Ammon's horn (tissue), 1 donor: Measurements from ENCODE around the gene GPN2.

Experiments used
- DNase-seq: peaks from one replicate; pipeline ENCODE4 v3.0.0-alpha.2; 2016; ENCODE audit warnings: low spot score

Gene GPN2

DNA sequence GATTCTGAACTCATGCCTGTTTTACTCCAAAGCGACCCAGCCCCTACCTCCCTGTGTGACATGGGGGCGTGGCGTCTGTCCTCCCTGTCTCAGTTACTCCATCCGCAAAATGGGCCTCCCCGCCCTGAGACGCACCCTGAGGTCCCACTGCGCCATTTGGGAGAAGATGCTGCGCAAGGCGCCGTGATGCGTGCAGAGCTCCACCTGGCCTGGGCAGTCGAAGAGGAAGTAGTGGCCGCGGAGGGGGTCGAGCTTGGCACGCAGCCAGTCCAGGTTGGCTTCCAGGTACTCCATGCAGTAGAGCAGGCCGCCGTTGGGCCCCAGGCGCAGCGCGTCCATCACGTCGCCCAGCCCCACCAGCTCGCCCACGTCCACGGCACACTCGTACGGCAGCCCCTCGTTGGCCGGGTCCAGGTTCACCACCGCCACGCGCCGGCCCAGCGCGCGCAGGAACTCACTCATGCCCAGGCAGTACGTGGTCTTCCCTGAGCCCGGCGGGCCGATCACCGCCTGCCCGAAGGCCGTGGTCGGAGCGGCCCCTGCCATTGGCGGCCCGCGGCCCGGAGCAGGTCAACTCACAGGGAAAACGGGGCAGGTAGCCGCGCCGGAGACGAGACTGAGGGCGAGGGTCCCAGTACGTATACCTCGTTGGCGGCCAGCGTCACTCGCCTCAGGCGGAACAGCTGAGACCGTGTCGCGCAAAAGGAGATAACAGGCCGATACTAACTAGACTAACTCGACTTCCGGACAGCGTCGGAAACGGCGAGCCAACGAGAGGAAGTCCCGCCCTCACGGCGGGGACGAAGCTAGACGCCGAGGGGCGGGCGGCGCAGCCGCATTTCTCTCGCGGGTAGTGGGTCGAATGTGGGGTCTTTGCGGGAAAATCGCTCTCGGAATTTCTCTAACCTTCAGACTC, at the start of gene GPN2:
Gene GPN2 (minus strand): TSS at position 733 of the 916 bp plus-strand sequence. CDS start 187 bp downstream, at position 546.
- DNase-seq = peak; percentile 91

- no peak for DNase-seq
Measured at GRCh38 chr1:26938659-26939025, 48.6 kb upstream of the GPN2 start.

- DNase-seq = no peak
Measured at GRCh38 chr1:26938004-26938658, 48.0 kb upstream of the GPN2 start.

- DNase-seq = no peak
Measured at GRCh38 chr1:26936823-26937222, 46.7 kb upstream of the GPN2 start.

GRCh38 chr1:26932531-26932930, 42.4 kb upstream of the GPN2 start:
- DNase-seq = no peak

- no peak for DNase-seq
Measured at GRCh38 chr1:26923711-26924110, 33.6 kb upstream of the GPN2 start.

GRCh38 chr1:26922901-26923300, 32.8 kb upstream of the GPN2 start:
- DNase-seq = no peak

GRCh38 chr1:26922431-26922729, 32.3 kb upstream of the GPN2 start:
- no peak for DNase-seq

DNA sequence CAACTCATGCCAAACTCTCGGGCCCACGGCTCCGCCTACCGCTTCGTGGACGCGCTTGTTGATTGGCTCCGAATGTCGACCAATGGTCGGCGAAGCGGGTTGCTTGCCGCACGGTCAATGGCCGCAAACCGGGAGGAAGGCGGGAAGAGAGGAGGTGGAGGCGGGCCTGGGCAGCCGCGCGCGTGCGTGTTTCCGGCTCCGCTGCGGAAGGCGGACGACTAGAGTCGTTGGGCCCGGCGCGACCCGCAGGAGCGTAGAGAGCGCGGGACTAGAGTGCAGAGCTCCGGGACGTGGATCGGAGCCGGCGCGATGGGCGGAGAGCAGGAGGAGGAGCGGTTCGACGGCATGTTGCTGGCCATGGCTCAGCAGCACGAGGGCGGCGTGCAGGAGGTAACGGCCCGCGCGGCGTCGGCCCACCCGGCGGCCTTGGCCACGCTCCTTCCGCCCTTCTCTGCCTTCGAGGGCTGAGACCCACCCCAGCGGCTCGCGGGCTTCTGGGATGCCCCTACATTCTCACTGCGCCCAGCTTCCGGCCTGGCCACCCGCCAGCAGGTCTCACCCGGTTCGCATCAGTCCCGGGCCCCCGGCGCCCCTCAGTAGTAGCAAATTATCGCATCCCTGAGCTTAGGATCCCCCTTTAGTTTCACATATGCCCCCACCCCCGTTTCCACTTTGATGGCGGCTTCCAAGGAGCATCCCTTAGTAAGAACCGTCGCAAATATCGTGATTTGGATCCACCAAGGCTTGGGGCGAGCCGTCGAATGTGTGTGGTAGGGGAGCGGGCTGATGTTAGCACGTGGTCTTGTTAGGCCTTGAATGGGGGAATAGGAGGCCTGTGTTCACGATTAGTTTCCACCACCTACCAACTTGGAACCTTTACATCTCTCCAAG, 31.7 kb upstream of the GPN2 start, which contains the start of gene NUDC:
Gene NUDC (plus strand): TSS at position 204 of the 891 bp plus-strand sequence. CDS start 106 bp downstream, at position 310.
- peak; percentile 99 for DNase-seq

DNA sequence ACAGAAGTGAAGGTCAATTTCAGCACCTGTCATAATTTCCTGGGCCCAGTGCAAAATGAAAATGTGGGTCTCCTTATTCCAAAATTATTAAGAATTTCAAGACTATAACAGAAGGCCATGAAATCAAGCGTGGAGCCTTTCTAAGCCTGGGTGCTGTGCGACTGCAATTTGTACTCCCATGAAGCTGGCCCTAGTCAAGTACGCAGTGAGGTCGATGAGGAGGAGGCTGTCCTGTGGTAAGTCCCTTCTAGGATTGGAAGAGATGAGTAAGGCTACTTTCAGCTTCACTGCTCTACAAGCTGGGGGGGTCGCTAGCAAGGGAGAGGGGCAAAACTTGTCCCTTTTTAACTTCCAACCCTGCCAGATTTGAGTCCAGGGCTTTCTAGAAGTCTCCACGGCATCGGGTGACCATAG, 31.1 kb upstream of the GPN2 start:
- no peak for DNase-seq

- no peak for DNase-seq
Measured at GRCh38 chr1:26915204-26915842, 25.2 kb upstream of the GPN2 start.

DNA sequence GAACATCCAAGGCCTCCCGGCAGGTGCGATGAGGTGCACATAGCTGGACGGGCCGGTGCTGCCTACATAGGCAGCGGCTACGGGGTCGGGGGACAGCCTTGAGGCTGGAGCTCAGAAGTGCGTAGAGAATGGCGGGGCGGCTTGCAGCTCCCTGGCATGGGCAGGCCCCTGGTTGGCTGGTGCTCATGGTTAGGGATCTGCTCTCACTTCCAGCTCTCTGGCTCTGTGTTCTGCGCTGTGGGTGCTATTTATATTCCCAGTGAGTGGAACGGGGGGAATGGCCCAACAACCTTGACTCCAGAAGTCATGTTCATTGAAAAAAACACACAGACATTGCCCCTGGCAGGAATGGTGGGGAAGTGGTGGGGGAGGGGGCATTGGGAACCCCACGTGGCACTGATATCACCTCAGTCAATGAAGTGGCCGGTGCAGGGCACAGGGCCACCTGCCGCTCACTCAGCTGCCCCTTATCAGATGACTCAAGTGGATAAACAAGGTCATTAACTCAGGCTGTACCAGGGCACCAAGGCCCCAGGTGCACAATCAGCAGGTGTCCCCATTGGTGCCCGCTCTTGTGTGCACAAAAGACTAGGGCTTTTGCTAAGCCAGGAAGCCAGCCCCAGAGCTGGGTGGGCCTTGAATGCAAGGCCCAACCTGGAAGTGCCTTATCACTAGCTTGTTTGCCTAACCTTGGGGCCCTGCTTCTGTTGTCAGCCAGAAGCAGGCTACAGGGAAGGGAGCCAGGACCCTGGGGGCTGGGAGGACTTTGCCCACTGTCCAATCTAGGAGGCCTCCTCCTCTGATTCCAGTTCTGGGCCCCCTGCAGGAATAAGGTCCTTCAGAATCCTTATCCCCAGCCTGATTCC, 23.9 kb upstream of the GPN2 start, which contains the start of gene NR0B2:
Gene NR0B2 (minus strand): TSS at position 222 of the 866 bp plus-strand sequence. CDS start 35 bp downstream, at position 187.
- no peak for DNase-seq

GRCh38 chr1:26913389-26913753, 23.3 kb upstream of the GPN2 start:
- no peak for DNase-seq

DNA sequence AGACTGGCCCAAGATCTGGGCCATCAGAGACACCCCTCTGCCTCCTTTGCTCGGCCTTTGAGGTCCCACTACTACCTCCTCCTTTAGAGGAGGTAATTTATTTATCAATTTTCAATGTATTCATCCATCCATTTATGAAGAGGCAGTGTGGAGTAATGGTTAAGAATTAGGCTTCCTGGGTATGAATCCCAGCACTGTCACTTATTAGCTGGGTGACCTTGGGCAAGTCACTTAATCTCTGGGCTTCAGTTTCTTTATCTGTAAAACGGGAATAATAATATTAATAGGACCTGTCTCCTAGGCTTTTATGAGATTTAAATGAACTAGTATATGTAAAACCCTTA, 22.0 kb upstream of the GPN2 start:
- DNase-seq = no peak

- no peak for DNase-seq
Measured at GRCh38 chr1:26911399-26912146, 21.5 kb upstream of the GPN2 start.

DNA sequence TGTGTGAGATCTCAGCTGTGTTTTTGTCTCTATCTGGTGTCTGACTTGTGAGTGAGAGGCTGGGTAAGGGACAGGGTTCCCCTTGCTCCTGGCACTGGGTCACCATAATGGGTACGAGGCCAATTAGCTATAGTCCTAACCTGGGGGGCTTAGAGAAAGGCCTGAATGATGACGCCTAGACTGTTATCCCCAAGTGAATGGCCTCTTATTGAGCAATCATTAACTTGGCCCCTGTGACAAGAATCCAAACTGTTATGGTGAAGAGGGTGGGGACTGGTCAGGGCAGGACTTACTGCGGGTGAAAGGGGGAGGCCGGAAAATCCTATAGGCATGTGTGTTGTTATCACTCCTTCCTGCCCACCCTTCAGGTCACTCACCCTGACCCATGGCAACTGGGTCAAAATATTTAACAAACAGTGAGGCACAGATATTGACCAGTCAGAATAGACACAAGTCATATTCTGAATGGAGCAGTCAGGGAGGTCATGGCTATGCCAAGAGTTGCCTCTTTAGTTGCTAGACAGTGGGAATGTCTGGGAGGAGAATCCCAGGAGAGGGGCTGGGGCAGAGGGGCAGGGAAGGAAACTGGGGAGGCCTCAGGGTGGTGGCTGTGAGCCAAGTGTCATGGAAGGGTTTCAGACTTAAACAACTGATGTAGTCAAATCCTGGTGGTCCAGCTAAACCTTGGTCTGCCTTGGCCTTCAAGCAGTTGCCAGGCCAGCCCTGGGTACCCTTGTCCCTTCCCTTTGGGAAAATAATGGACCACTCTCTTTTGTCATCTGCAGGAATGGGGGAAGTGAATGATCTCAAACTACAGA, 20.5 kb upstream of the GPN2 start:
- no peak for DNase-seq

DNA sequence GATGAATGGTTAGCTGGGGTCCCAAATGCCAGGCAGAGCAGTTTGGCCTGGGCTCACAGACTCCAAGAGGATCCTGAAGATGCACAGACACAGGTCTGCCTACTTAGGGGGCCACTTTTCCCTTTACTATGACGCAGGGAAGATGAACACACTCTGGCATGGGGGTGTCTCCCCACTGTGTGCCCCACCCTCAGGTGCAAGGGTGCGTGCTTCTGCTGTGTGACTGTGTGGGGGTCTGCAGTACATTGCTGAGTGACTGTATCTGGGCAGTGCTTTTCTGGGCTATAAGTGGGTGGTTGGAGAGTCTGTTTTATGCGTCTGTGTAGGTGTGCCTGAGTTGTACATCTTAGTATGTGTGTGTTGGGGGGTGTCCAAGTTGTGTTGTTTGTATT, 19.9 kb upstream of the GPN2 start:
- DNase-seq = no peak

DNA sequence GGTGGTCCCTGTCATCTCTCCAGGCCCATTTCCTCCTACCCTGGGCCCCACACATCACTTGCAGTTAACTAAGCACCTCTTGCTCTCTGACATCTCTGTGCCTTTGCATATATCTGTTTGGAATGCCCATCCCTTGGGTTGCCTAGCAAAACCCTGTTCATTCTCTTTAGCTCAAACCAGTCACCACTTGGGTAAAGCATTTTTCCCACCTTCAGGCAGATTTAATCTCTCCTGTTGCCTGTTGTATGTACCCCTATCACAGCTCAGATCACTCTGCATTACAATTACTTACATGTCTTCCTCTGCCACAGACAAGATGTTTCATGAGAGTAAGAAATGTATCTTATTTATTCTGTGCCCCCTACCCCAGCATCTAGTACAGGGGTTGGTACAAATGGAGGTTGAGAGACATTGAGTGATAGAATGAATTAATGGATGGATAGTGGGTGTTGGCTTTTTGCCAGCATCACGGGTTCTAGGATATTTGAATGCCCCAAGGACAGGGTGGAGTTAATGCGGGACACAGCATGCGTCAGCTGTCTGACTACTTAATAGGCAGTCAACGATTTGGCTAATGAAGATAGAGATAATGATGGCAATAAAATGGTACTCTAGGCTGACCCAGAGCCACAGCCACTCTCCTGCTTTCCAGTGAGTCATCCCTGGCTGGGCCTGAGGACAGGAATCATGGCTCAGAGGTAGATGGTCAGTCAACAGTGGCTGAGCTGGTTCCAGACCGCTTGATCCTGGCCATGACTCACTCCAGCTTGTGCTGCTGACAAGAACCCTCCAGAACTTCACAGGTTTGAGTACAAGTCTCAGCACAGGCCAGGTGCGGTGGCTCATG, 17.2 kb upstream of the GPN2 start:
- no peak for DNase-seq
